NK-92 (cell line): ENCODE measurements around the gene FAM180B.
A peak's percentile ranks its signal among the peaks of the same experiment; 100 is the strongest.
"Not testable (repeated sequence)": the region's sequence is repeated elsewhere in the genome, so short reads cannot be mapped to it uniquely, and the experiment has no call there.

ENCODE experiments used
- DNase-seq: peaks from one replicate; lab custom pipeline; 2025; ENCODE audit not compliant: unreplicated experiment; lab: John Stamatoyannopoulos, UW

The FAM180B gene

GRCh38 chr11:47586098-47586855, at the start of gene FAM180B:
FAM180B (plus strand) TSS chr11:47586678; CDS start chr11:47586769, 91 bp downstream.
- no peak for DNase-seq

GRCh38 chr11:47536915-47537314, 49.6 kb upstream of the FAM180B start:
- DNase-seq = no peak

GRCh38 chr11:47538741-47539565, 47.5 kb upstream of the FAM180B start:
- no peak for DNase-seq

- DNase-seq = no peak
Observed at GRCh38 chr11:47539681-47540039, 46.8 kb upstream of the FAM180B start.

GRCh38 chr11:47541070-47541469, 45.4 kb upstream of the FAM180B start:
- DNase-seq = no peak

GRCh38 chr11:47545298-47545697, 41.2 kb upstream of the FAM180B start:
- no peak for DNase-seq

- DNase-seq = not testable (repeated sequence)
Observed at GRCh38 chr11:47546274-47546673, 40.2 kb upstream of the FAM180B start.

- DNase-seq = no peak
Observed at GRCh38 chr11:47550288-47551047, 36.0 kb upstream of the FAM180B start.

GRCh38 chr11:47551086-47551485, 35.4 kb upstream of the FAM180B start:
- no peak for DNase-seq

GRCh38 chr11:47552056-47552565, 34.4 kb upstream of the FAM180B start:
- no peak for DNase-seq

- DNase-seq = peak; percentile 28
Observed at GRCh38 chr11:47552566-47553405, 33.7 kb upstream of the FAM180B start, which contains the start of gene CELF1. CELF1 (minus strand) TSS chr11:47553132; CDS start chr11:47499523, 53,609 bp downstream.

GRCh38 chr11:47553406-47553743, 33.1 kb upstream of the FAM180B start:
- DNase-seq = no peak

GRCh38 chr11:47557004-47557403, 29.5 kb upstream of the FAM180B start:
- DNase-seq = not testable (repeated sequence)

- no peak for DNase-seq
Observed at GRCh38 chr11:47558695-47559094, 27.8 kb upstream of the FAM180B start.

GRCh38 chr11:47560426-47560825, 26.1 kb upstream of the FAM180B start:
- DNase-seq = no peak

GRCh38 chr11:47562393-47562792, 24.1 kb upstream of the FAM180B start:
- DNase-seq = not testable (repeated sequence)

GRCh38 chr11:47564366-47564765, 22.1 kb upstream of the FAM180B start:
- DNase-seq = not testable (repeated sequence)

GRCh38 chr11:47564933-47565339, 21.5 kb upstream of the FAM180B start:
- DNase-seq = no peak

GRCh38 chr11:47565340-47566148, 20.9 kb upstream of the FAM180B start, which contains the start of gene PTPMT1:
PTPMT1 (plus strand) TSS chr11:47565599; CDS start chr11:47565623, 24 bp downstream.
- DNase-seq = no peak
